Chondrocyte (in vitro differentiated cells): Measurements from ENCODE around the gene SLC6A15. TPM values are rescaled to one million over a fixed set of nuclear protein-coding genes. Genes with fewer than 3 reads are reported as not detected.

Experiments used
- DNase-seq: peaks from one replicate; pipeline ENCODE4 v3.0.0; 2021; ENCODE audit warnings: mixed read lengths, low spot score
- H3K27ac Mint-ChIP-seq: one replicate; pipeline ENCODE4 v1.8.0; 2021; ENCODE audit warnings: mild to moderate bottlenecking, moderate library complexity, mixed read lengths; ENCODE audit not compliant: unreplicated experiment
- H3K27me3 Mint-ChIP-seq: 2 replicates; pipeline ENCODE4 v1.8.0; 2021; ENCODE audit warnings: low read depth, mixed read lengths
- H3K36me3 Mint-ChIP-seq: 2 replicates; pipeline ENCODE4 v1.8.0; 2021; ENCODE audit warnings: low read depth, mixed read lengths
- H3K4me1 Mint-ChIP-seq: 2 replicates; pipeline ENCODE4 v1.8.0; 2021; ENCODE audit warnings: low read depth, mild to moderate bottlenecking, mixed read lengths
- H3K4me3 Mint-ChIP-seq: one replicate; pipeline ENCODE4 v1.8.0; 2021; ENCODE audit warnings: mild to moderate bottlenecking, moderate library complexity, mixed read lengths; ENCODE audit not compliant: unreplicated experiment
- H3K9me3 Mint-ChIP-seq: 2 replicates; pipeline ENCODE4 v1.8.0; 2021; ENCODE audit warnings: low read depth, mixed read lengths
- total RNA-seq: library from RNA; stranded (reverse); gene quantifications from 3 replicates; pipeline ENCODE4 v1.2.1, GENCODE V29; 2021
- TF ChIP-seq, protein P1 (sequence below): fragments of 200-600 bp; sonication (generic); IDR thresholded peaks from 2 replicates; pipeline ENCODE4 v1.5.0; 2021; ENCODE audit warnings: antibody characterized with exemption, mild to moderate bottlenecking, moderate library complexity

Gene SLC6A15
- total RNA-seq, 1 donor from 2014 or later, result not detected

DNA sequence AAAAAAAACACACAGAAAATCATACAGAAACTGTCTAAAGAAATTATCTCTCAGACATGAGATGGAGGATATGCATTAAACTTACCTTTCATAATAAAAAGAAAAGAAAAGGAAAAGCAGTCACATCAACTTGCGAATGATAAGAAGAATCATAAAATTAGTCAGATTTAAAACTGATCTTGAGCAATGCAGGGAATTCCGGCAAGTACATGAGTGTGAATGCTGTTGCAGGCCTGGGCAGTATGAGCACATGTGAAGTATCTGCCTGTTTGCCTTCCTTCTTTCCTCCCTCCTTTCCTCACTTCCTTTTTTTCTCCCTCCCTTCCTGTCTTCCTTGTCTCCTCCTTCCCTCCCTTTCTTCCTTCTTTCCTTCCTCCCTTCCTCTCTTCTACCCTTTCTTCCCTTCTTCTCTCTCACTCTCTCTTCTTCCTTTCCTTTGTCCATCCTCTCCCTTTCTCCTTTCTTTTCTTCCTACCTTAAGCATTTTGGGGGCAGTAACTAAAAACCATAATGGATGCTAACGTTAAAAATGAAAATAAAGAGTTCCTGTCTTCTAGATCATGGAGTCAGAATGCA, 38.5 kb upstream of the SLC6A15 start:
- no peaks in the 10 kb centered on the region for H3K9me3 Mint-ChIP-seq
- H3K4me3 Mint-ChIP-seq, result no peak overlapping the region
- H3K27ac Mint-ChIP-seq, result no peak overlapping the region
- H3K36me3 Mint-ChIP-seq, result no peaks in the 10 kb centered on the region
- H3K27me3 Mint-ChIP-seq, result peaks cover 18% of the 10 kb centered on the region
- H3K4me1 Mint-ChIP-seq, result no peaks in the 10 kb centered on the region
- TF ChIP-seq, protein P1, sequence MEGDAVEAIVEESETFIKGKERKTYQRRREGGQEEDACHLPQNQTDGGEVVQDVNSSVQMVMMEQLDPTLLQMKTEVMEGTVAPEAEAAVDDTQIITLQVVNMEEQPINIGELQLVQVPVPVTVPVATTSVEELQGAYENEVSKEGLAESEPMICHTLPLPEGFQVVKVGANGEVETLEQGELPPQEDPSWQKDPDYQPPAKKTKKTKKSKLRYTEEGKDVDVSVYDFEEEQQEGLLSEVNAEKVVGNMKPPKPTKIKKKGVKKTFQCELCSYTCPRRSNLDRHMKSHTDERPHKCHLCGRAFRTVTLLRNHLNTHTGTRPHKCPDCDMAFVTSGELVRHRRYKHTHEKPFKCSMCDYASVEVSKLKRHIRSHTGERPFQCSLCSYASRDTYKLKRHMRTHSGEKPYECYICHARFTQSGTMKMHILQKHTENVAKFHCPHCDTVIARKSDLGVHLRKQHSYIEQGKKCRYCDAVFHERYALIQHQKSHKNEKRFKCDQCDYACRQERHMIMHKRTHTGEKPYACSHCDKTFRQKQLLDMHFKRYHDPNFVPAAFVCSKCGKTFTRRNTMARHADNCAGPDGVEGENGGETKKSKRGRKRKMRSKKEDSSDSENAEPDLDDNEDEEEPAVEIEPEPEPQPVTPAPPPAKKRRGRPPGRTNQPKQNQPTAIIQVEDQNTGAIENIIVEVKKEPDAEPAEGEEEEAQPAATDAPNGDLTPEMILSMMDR, result no peak
- DNase-seq, result no peak

DNA sequence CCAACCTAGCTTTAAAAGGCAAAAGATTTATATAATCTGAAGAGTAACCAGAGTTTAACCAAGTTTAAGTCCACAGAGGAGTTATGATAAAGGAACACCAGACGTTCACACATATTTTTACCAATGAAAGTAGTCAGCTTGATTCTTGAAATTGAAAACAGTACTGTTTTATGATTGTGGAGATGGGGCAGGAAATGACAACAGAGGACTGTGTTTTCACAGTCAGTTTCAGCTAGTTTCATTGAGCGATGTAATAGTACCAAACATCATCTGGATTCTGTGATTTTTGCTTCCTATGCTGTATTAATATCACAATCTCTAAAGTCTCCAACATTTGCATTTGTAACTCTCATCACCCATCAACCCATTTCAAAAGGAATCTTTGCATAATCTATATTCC, 34.2 kb upstream of the SLC6A15 start:
- no peak for DNase-seq
- TF ChIP-seq, protein P1, result no peak
- Mint-ChIP-seq H3K4me3 (no peak overlapping the region), H3K27me3 (peaks cover 12% of the 10 kb centered on the region), H3K27ac (no peak overlapping the region), H3K36me3 (no peaks in the 10 kb centered on the region), H3K4me1 (no peaks in the 10 kb centered on the region), H3K9me3 (no peaks in the 10 kb centered on the region)

DNA sequence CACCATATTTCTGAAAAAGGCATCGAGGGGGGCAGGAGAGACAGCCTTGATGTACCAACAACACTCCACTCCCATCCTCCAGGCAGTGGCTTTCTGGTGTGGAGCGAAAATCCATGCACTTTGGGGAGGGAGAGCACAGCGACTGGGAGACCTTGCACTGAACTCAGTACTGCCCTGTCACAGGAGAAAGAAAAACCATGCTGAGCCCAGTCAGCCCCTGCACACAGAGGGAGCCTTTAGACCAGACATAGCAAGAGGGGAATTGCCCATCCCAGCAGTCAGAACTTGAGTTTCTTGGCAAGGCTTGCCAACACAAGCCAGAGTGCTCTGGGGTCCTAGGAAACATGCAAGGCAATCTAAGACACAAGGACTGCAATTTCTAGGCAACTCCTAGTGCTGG, 24.8 kb upstream of the SLC6A15 start:
- TF ChIP-seq, protein P1, result no peak
- Mint-ChIP-seq H3K4me1 (no peaks in the 10 kb centered on the region), H3K4me3 (no peak overlapping the region), H3K27me3 (peaks cover 8% of the 10 kb centered on the region), H3K9me3 (peaks cover 3% of the 10 kb centered on the region), H3K36me3 (no peaks in the 10 kb centered on the region), H3K27ac (no peak overlapping the region)
- no peak for DNase-seq

DNA sequence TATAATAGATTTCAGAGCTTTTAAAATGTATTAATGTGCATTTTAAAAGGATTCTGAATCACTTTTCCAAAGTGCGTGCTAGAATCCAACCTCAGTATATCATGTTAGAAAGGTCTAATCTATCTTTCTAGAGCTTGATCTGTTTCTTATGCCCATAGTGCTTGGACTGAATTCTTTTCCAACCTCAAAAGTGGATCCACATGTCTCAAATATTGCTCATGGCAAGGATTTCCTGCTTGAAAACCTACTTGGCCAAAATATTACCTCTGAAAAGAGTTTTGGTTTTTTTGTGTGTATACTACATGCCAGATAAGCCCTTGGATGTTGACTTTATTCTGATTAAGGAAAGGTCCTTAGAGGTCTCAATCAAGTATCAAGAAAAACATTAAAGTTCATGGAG, 16.9 kb upstream of the SLC6A15 start:
- Mint-ChIP-seq H3K9me3 (peaks cover 4% of the 10 kb centered on the region), H3K4me3 (no peak overlapping the region), H3K36me3 (no peaks in the 10 kb centered on the region), H3K4me1 (no peaks in the 10 kb centered on the region), H3K27me3 (peaks cover 26% of the 10 kb centered on the region), H3K27ac (no peak overlapping the region)
- TF ChIP-seq, protein P1, result no peak
- no peak for DNase-seq

DNA sequence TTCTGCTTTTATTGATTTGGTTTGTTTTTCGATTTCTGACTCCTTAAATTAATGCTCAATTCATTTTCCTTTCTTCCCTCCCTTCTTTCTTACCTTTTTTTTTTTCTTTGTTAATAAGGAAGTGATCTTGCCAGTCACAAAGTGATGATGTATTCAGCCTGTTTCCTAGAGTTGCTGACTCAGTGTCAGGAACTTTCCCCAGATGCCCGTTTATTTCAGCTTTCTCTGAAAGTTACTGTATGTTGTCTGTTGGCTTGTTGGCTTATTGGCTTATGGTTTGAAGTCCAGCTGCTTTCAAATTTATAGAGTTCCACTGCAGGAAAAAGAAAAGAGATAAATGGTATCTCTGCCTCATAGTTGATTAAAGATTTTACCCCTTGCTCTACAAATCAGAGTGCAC, 12.4 kb upstream of the SLC6A15 start:
- Mint-ChIP-seq H3K4me3 (no peak overlapping the region), H3K27ac (no peak overlapping the region), H3K36me3 (no peaks in the 10 kb centered on the region), H3K9me3 (no peaks in the 10 kb centered on the region), H3K4me1 (no peaks in the 10 kb centered on the region), H3K27me3 (peaks cover 41% of the 10 kb centered on the region)
- no peak for DNase-seq
- TF ChIP-seq, protein P1, result no peak
